Measurements from ENCODE around the gene VPS8.

Gene VPS8

GRCh38 chr3:184784731-184785500 is 27.1 kb upstream of the VPS8 start:
- DNase-seq (ENCODE audit: low read depth): no peak

GRCh38 chr3:184785890-184786279 is 26.1 kb upstream of the VPS8 start:
- DNase-seq (ENCODE audit: low read depth): no peak

- no peak for DNase-seq (ENCODE audit: low read depth)
These were observed 25.6 kb upstream of the VPS8 start for GRCh38 chr3:184786280-184786941.

- DNase-seq (ENCODE audit: low read depth): no peak
These were observed 23.2 kb upstream of the VPS8 start for GRCh38 chr3:184788751-184789150.

- no peak for DNase-seq (ENCODE audit: low read depth)
These were observed 22.5 kb upstream of the VPS8 start for GRCh38 chr3:184789314-184789998.

GRCh38 chr3:184791171-184791570 is 20.8 kb upstream of the VPS8 start:
- no peak for DNase-seq (ENCODE audit: low read depth)

- no peak for DNase-seq (ENCODE audit: low read depth)
These were observed 16.3 kb upstream of the VPS8 start for GRCh38 chr3:184795522-184796190.

- DNase-seq (ENCODE audit: low read depth): no peak
These were observed 15.4 kb upstream of the VPS8 start for GRCh38 chr3:184796551-184796950.

GRCh38 chr3:184796954-184797353 is 15.0 kb upstream of the VPS8 start:
- DNase-seq (ENCODE audit: low read depth): no peak

- no peak for DNase-seq (ENCODE audit: low read depth)
These were observed 13.8 kb upstream of the VPS8 start for GRCh38 chr3:184798120-184798519.

GRCh38 chr3:184800349-184800930 is 11.5 kb upstream of the VPS8 start:
- no peak for DNase-seq (ENCODE audit: low read depth)

GRCh38 chr3:184801241-184801785 is 10.7 kb upstream of the VPS8 start:
- no peak for DNase-seq (ENCODE audit: low read depth)

- DNase-seq (ENCODE audit: low read depth): no peak
These were observed 9.8 kb upstream of the VPS8 start for GRCh38 chr3:184802150-184802549.

GRCh38 chr3:184804801-184805200 is 7.2 kb upstream of the VPS8 start:
- no peak for DNase-seq (ENCODE audit: low read depth)

- no peak for DNase-seq (ENCODE audit: low read depth)
These were observed 6.5 kb upstream of the VPS8 start for GRCh38 chr3:184805351-184806038.

- DNase-seq (ENCODE audit: low read depth): no peak
These were observed 5.2 kb upstream of the VPS8 start for GRCh38 chr3:184806567-184807271.

GRCh38 chr3:184807549-184807948 is 4.4 kb upstream of the VPS8 start:
- no peak for DNase-seq (ENCODE audit: low read depth)

- DNase-seq (ENCODE audit: low read depth): no peak
These were observed 3.9 kb upstream of the VPS8 start for GRCh38 chr3:184808021-184808420.

- DNase-seq (ENCODE audit: low read depth): no peak
These were observed 1.8 kb upstream of the VPS8 start for GRCh38 chr3:184810146-184810545.

GRCh38 chr3:184811034-184811433 is 932 bp upstream of the VPS8 start:
- DNase-seq (ENCODE audit: low read depth): no peak

GRCh38 chr3:184811663-184811998 is 335 bp upstream of the VPS8 start:
- DNase-seq (ENCODE audit: low read depth): no peak

Measured in activated T-cell treated with anti-CD3 and anti-CD28 coated beads for 1 hour (primary cell).